ENCODE data around the gene ARHGAP30. TPM values are rescaled to one million over a fixed set of nuclear protein-coding genes. Genes with fewer than 3 reads are reported as not detected.
"Not testable (repeated sequence)": the region's sequence is repeated elsewhere in the genome, so short reads cannot be mapped to it uniquely, and the experiment has no call there.

The ARHGAP30 gene
- total RNA-seq, 1 donor from 2014 or later = 38.0 TPM

- H3K36me3 ChIP-seq = no peaks in the 10 kb centered on the region
- no peak overlapping the region for H3K27ac ChIP-seq
- ATAC-seq (no peak), DNase-seq (no peak)
- TF ChIP-seq CTCF (IDR thresholded peaks at IDR 0.05) = no peak
- H3K4me1 ChIP-seq = no peaks in the 10 kb centered on the region
- intact Hi-C loops (cut with DNase I) = no loop called here
- no peaks in the 10 kb centered on the region for H3K9me3 ChIP-seq
- no peaks in the 10 kb centered on the region for H3K27me3 ChIP-seq
- no peak overlapping the region for H3K4me3 ChIP-seq
Measured at GRCh38 chr1:161066694-161067093, 3.0 kb downstream of the ARHGAP30 start.

- H3K9me3 ChIP-seq; H3K27ac ChIP-seq; H3K27me3 ChIP-seq; ATAC-seq; intact Hi-C loops (cut with DNase I); H3K4me1 ChIP-seq; H3K36me3 ChIP-seq; DNase-seq; H3K4me3 ChIP-seq: not testable (repeated sequence)
Measured at GRCh38 chr1:161065681-161066080, 4.0 kb downstream of the ARHGAP30 start.

- ATAC-seq; intact Hi-C loops (cut with DNase I); H3K27ac ChIP-seq; H3K4me1 ChIP-seq; H3K9me3 ChIP-seq; DNase-seq; H3K36me3 ChIP-seq; H3K27me3 ChIP-seq; H3K4me3 ChIP-seq: not testable (repeated sequence)
Measured at GRCh38 chr1:161063936-161064335, 5.8 kb downstream of the ARHGAP30 start.

- intact Hi-C loops (cut with DNase I) = no loop called here
- no peak for ATAC-seq
Measured at GRCh38 chr1:161061419-161061818, 8.3 kb downstream of the ARHGAP30 start.

GRCh38 chr1:161059293-161059692, 10.4 kb downstream of the ARHGAP30 start:
- Histone ChIP-seq H3K9me3 (no peaks in the 10 kb centered on the region), H3K27me3 (no peaks in the 10 kb centered on the region), H3K4me3 (no peak overlapping the region), H3K4me1 (no peaks in the 10 kb centered on the region), H3K27ac (no peak overlapping the region), H3K36me3 (peaks cover 4% of the 10 kb centered on the region)
- DNase-seq = no peak
- ATAC-seq = no peak
- intact Hi-C loops (cut with DNase I) = no loop called here
- TF ChIP-seq CTCF (IDR thresholded peaks at IDR 0.05) = no peak

More at GRCh38 chr1:161061419-161061818, 8.3 kb downstream of the ARHGAP30 start:
- H3K36me3 ChIP-seq = no peaks in the 10 kb centered on the region
- H3K4me1 ChIP-seq = no peaks in the 10 kb centered on the region
- H3K9me3 ChIP-seq = no peaks in the 10 kb centered on the region
- H3K4me3 ChIP-seq = no peak overlapping the region
- H3K27me3 ChIP-seq = no peaks in the 10 kb centered on the region
- no peak for DNase-seq
- H3K27ac ChIP-seq = no peak overlapping the region
- TF ChIP-seq CTCF (IDR thresholded peaks at IDR 0.05) = no peak

GRCh38 chr1:161054805-161055204, 14.9 kb downstream of the ARHGAP30 start:
- H3K27ac ChIP-seq = no peak overlapping the region
- H3K4me1 ChIP-seq = no peaks in the 10 kb centered on the region
- DNase-seq (no peak), ATAC-seq (peak; percentile 47)
- H3K27me3 ChIP-seq = no peaks in the 10 kb centered on the region
- intact Hi-C loops (cut with DNase I) = no loop called here
- H3K9me3 ChIP-seq = no peaks in the 10 kb centered on the region
- peaks cover 4% of the 10 kb centered on the region for H3K36me3 ChIP-seq
- TF ChIP-seq CTCF (IDR thresholded peaks at IDR 0.05) = peak; percentile 25
- H3K4me3 ChIP-seq = no peak overlapping the region

GRCh38 chr1:161054232-161054631, 15.5 kb downstream of the ARHGAP30 start:
- ATAC-seq (no peak), DNase-seq (no peak)
- TF ChIP-seq CTCF (IDR thresholded peaks at IDR 0.05) = no peak
- intact Hi-C loops (cut with DNase I) = no loop called here
- Histone ChIP-seq H3K27ac (no peak overlapping the region), H3K27me3 (no peaks in the 10 kb centered on the region), H3K4me1 (no peaks in the 10 kb centered on the region), H3K9me3 (no peaks in the 10 kb centered on the region), H3K36me3 (peaks cover 5% of the 10 kb centered on the region), H3K4me3 (no peak overlapping the region)

All from upper lobe of right lung (tissue), 1 donor.